Activated naive CD8-positive, alpha-beta T cell treated with anti-CD3 and anti-CD28 coated beads, Interleukin-2, amount 10 ng/mL, durations not matched to agents 7 days and 5 days (primary cell): ENCODE measurements around the gene MAP7. TPM values are rescaled to one million over a fixed set of nuclear protein-coding genes. Genes with fewer than 3 reads are reported as not detected.
"Not testable (repeated sequence)": the region's sequence is repeated elsewhere in the genome, so short reads cannot be mapped to it uniquely, and the experiment has no call there.

Source experiments
- ATAC-seq: fragments of 150-1000 bp; cut with Tn5 transposase; one replicate; pipeline ENCODE4 v1.10.0; 2021; ENCODE audit warnings: low read depth, moderate library complexity
- POLR2A ChIA-PET: fragments of 350-600 bp; sonication (Branson Sonifier 250); formaldehyde crosslinking; loops from one replicate; lab custom pipeline; 2021; ENCODE audit warnings: antibody characterized with exemption; lab: Charles Lee
- DNase-seq: peaks from one replicate; pipeline ENCODE4 v3.0.0; 2021
- H3K27ac Mint-ChIP-seq: one replicate; pipeline ENCODE4 v1.8.0; 2022; ENCODE audit warnings: mild to moderate bottlenecking, mixed read lengths
- H3K27me3 Mint-ChIP-seq: one replicate; pipeline ENCODE4 v1.8.0; 2022; ENCODE audit warnings: mild to moderate bottlenecking, moderate library complexity, mixed read lengths
- H3K36me3 Mint-ChIP-seq: one replicate; pipeline ENCODE4 v1.8.0; 2021; ENCODE audit warnings: mild to moderate bottlenecking, mixed read lengths
- H3K4me1 Mint-ChIP-seq: one replicate; pipeline ENCODE4 v1.8.0; 2021; ENCODE audit warnings: mixed read lengths
- H3K4me3 Mint-ChIP-seq: one replicate; pipeline ENCODE4 v1.8.0; 2022; ENCODE audit warnings: mild to moderate bottlenecking, moderate library complexity, mixed read lengths
- H3K9me3 Mint-ChIP-seq: one replicate; pipeline ENCODE4 v1.8.0; 2021; ENCODE audit warnings: mixed read lengths
- total RNA-seq, 2 experiments: library from RNA; stranded (reverse); gene quantifications; one replicate each; pipeline ENCODE4 v1.2.3, GENCODE V29; 2021

The MAP7 gene
- total RNA-seq, 2 experiments from 2014 or later, result 0.14 to 0.48 TPM

GRCh38 chr6:136446579-136447187, 103.5 kb downstream of the MAP7 start:
- no peak overlapping the region for H3K27ac Mint-ChIP-seq
- no peaks in the 10 kb centered on the region for H3K4me1 Mint-ChIP-seq
- DNase-seq (no peak), ATAC-seq (no peak)
- no peaks in the 10 kb centered on the region for H3K9me3 Mint-ChIP-seq
- peaks cover 13% of the 10 kb centered on the region for H3K27me3 Mint-ChIP-seq
- no peak overlapping the region for H3K4me3 Mint-ChIP-seq
- POLR2A ChIA-PET, result no interaction called here
- no peaks in the 10 kb centered on the region for H3K36me3 Mint-ChIP-seq

DNA sequence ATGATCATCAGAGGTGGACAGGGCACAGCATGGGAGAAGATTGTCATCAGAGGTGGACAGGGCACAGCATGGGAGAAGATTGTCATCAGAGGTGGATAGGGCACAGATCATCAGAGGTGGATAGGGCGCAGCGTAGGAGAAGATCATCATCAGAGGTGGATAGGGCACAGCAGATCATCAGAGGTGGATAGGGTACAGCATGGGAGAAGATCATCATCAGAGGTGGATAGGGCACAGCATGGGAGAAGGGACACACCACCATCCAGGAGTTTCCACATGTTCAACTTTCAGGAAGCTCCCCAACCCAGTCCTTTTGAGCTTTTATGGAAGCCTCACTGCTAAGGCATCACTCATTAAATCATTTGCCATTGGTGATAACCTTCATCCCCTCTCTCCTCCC, 104.1 kb downstream of the MAP7 start:
- Mint-ChIP-seq H3K27me3 (peaks cover 13% of the 10 kb centered on the region), H3K4me3 (no peak overlapping the region), H3K4me1 (no peaks in the 10 kb centered on the region)

DNA sequence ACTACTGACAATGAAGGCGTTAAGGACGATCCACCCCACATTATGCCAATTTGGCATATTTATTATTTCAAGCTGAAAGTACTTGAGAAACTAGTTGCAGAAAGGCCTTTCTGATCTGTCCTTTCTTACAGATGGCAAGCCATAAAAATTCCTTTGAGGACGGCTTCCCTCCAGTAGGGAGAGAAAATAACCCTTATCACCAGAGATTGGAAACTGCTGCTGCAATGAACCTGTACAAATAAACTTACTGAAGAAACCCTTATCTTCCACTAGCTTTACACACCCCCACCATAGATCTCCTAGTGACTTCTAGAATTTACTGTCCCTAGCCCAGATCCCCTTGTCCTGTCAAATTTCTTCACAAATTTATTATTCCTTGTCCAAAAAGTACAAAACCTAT, 105.2 kb downstream of the MAP7 start:
- Mint-ChIP-seq H3K27ac (no peak overlapping the region), H3K4me1 (no peaks in the 10 kb centered on the region), H3K36me3 (no peaks in the 10 kb centered on the region), H3K9me3 (no peaks in the 10 kb centered on the region), H3K4me3 (no peak overlapping the region), H3K27me3 (peaks cover 13% of the 10 kb centered on the region)
- POLR2A ChIA-PET, result no interaction called here
- DNase-seq (no peak), ATAC-seq (no peak)

More for the DNA sequence above, 104.1 kb downstream of the MAP7 start:
- no peak for DNase-seq
- Mint-ChIP-seq H3K27ac (no peak overlapping the region), H3K36me3 (no peaks in the 10 kb centered on the region), H3K9me3 (no peaks in the 10 kb centered on the region)
- no peak for ATAC-seq
- POLR2A ChIA-PET, result no interaction called here

GRCh38 chr6:136440203-136440602, 110.0 kb downstream of the MAP7 start:
- no peaks in the 10 kb centered on the region for H3K36me3 Mint-ChIP-seq
- H3K4me1 Mint-ChIP-seq, result no peaks in the 10 kb centered on the region
- no peak for ATAC-seq
- no peak for DNase-seq
- H3K27me3 Mint-ChIP-seq, result peaks cover 9% of the 10 kb centered on the region
- no peaks in the 10 kb centered on the region for H3K9me3 Mint-ChIP-seq
- H3K27ac Mint-ChIP-seq, result no peak overlapping the region
- no peak overlapping the region for H3K4me3 Mint-ChIP-seq
- POLR2A ChIA-PET, result no interaction called here

- Mint-ChIP-seq H3K4me3 (no peak overlapping the region), H3K4me1 (no peaks in the 10 kb centered on the region), H3K36me3 (no peaks in the 10 kb centered on the region), H3K9me3 (no peaks in the 10 kb centered on the region), H3K27me3 (peaks cover 8% of the 10 kb centered on the region), H3K27ac (no peak overlapping the region)
- POLR2A ChIA-PET, result no interaction called here
- no peak for ATAC-seq
- no peak for DNase-seq
Observed at GRCh38 chr6:136439514-136440190, 110.6 kb downstream of the MAP7 start.

DNA sequence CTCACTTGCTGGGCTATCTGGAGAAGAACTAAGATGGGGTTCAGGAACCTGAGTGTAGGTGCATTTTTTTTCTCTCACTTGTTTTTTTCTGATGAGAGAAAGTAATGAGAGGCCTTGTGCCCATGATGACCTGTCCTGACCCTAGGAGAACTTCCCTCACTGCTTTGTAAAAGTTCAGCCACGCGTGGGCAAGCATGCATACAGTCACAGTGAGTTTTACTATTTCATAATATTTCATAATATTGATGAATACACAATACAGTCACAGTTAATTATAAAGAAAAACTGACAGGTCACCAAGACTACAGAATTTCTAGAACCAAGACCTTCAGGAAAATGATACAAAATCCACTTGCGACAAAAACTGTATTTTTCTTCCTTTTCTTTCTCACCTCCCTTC, 111.8 kb downstream of the MAP7 start:
- no peaks in the 10 kb centered on the region for H3K9me3 Mint-ChIP-seq
- peaks cover 10% of the 10 kb centered on the region for H3K27me3 Mint-ChIP-seq
- H3K36me3 Mint-ChIP-seq, result no peaks in the 10 kb centered on the region
- no peak overlapping the region for H3K4me3 Mint-ChIP-seq
- POLR2A ChIA-PET, result no interaction called here
- DNase-seq (no peak), ATAC-seq (no peak)
- H3K4me1 Mint-ChIP-seq, result no peaks in the 10 kb centered on the region
- H3K27ac Mint-ChIP-seq, result no peak overlapping the region

- Mint-ChIP-seq H3K27ac (no peak overlapping the region), H3K4me1 (no peaks in the 10 kb centered on the region), H3K36me3 (no peaks in the 10 kb centered on the region), H3K27me3 (peaks cover 8% of the 10 kb centered on the region), H3K9me3 (no peaks in the 10 kb centered on the region), H3K4me3 (no peak overlapping the region)
- POLR2A ChIA-PET, result no interaction called here
- ATAC-seq (no peak), DNase-seq (no peak)
Observed at GRCh38 chr6:136437246-136437645, 113.0 kb downstream of the MAP7 start.

DNA sequence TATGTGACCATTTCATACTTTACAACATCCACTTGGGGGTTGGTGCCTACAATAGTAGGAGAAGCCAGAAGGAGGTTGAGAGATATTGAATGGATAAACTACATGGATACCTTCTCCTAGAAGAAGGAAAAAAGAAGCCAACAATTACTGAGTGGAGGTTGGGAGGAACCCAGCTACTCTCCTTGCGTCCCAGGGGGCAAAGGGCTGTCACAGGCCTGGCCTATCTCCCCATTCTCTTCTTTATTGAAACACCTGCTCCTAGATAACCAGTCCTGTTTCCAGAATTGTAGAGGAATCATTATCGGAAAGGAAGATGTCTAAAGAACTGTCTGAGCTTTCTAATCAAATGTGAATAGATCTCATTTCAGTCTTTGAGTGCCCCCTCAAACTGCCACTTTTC, 115.1 kb downstream of the MAP7 start:
- Mint-ChIP-seq H3K27me3 (peaks cover 16% of the 10 kb centered on the region), H3K27ac (no peak overlapping the region), H3K36me3 (no peaks in the 10 kb centered on the region), H3K4me1 (no peaks in the 10 kb centered on the region), H3K9me3 (no peaks in the 10 kb centered on the region), H3K4me3 (no peak overlapping the region)
- no peak for DNase-seq
- ATAC-seq, result no peak
- POLR2A ChIA-PET, result no interaction called here

DNA sequence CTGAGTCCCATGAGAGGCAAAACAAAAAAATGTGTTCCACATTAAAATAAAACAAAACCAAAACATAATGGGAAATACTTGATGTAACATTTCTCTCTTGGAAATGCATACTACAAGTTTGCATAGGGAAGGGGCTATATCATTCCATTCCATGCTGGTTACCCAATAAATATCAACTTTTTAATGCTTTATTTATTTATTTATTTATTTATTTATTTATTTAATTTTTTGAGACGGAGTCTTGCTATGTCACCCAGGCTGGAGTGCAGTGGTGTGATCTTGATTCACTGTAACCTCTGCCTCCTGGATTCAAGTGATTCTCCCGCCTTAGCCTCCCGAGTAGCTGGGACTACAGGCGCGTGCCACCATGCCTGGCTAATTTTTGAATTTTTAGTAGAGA, 118.9 kb downstream of the MAP7 start:
- H3K4me1 Mint-ChIP-seq, H3K27ac Mint-ChIP-seq, DNase-seq, ATAC-seq, H3K4me3 Mint-ChIP-seq, H3K9me3 Mint-ChIP-seq, H3K36me3 Mint-ChIP-seq, POLR2A ChIA-PET: not testable (repeated sequence)
- H3K27me3 Mint-ChIP-seq, result peaks cover 14% of the 10 kb centered on the region

DNA sequence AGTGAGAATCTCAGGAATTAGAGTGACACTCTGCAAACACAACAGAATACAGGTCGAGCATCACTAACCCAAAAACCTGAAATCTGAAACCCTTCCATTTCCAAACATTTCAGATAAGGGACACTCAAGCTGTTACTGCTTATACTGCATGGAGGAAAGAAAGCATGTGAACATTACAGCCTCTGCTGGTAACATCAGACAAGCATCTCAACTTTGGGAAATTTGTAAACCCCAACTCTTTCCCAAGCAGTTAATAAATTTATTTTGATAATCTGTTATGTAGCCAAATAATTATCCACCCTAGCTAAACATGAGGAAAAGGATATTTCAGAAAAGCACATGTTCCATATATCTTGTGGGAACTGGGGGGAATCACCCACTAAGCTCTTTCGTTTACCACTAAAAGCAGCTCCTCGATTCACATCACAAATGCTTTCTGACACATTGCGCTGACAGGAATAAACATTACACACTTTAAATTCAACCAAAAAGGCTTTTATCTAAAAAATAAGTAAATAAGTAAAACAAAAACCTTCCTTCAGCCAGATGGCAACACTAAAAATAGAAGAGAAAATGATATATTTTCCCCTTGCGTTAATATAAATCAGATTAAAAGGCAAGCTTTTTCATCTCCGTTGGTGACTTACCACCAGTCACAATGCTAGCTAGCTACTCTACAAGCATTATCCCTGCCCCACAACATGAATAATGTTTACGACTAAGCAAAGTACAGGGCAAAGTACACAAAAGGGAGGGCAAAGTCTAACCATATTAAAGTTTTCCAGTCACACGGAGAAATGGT, 120.8 kb downstream of the MAP7 start:
- H3K4me1 Mint-ChIP-seq, result no peaks in the 10 kb centered on the region
- no peak for ATAC-seq
- peaks cover 16% of the 10 kb centered on the region for H3K27me3 Mint-ChIP-seq

GRCh38 chr6:136427378-136427717, 122.9 kb downstream of the MAP7 start:
- ATAC-seq (no peak), DNase-seq (no peak)
- no peak overlapping the region for H3K27ac Mint-ChIP-seq
- no peak overlapping the region for H3K4me3 Mint-ChIP-seq
- H3K36me3 Mint-ChIP-seq, result no peaks in the 10 kb centered on the region
- no peaks in the 10 kb centered on the region for H3K9me3 Mint-ChIP-seq
- POLR2A ChIA-PET, result no interaction called here
- H3K4me1 Mint-ChIP-seq, result no peaks in the 10 kb centered on the region
- H3K27me3 Mint-ChIP-seq, result peaks cover 14% of the 10 kb centered on the region

More for the DNA sequence above, 120.8 kb downstream of the MAP7 start:
- POLR2A ChIA-PET, result no interaction called here
- Mint-ChIP-seq H3K9me3 (no peaks in the 10 kb centered on the region), H3K4me3 (no peak overlapping the region), H3K27ac (no peak overlapping the region), H3K36me3 (no peaks in the 10 kb centered on the region)
- no peak for DNase-seq

DNA sequence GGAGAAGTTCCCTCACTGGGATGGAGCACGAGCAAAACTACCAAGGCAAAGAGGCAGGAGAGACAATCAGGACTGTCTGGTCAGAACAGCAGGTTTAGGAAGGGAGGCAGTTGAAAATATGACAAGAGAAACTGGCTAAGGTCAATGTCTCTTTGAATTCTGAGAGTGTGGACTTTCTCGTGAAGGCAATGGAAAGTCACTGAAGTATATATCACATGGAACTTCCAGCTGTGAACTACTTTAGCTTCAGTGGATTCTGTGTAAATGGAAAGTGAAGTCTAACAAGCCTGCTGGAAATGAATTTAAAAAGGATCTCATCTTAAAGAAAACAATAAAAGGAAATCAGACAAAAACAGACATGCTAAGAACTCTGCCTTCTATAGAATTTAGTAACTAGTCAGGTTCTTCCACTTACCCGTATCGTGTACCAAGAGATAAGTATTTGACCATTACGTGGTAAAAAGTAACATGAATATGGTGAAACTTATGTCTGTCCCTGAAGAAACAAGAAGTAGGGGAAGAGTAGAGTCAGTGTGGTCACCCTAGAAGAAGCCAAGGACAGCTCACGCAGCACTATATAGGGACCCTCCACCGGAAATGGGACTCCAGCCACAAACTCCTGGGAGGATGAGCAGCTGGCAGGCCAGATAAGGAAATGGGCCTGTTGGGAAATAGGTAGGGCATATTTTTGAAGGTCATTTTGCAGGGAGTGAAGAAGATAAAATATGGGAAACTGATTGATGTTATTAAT, 123.4 kb downstream of the MAP7 start:
- Mint-ChIP-seq H3K4me3 (no peak overlapping the region), H3K4me1 (no peaks in the 10 kb centered on the region), H3K36me3 (no peaks in the 10 kb centered on the region), H3K27ac (no peak overlapping the region), H3K27me3 (peaks cover 11% of the 10 kb centered on the region), H3K9me3 (no peaks in the 10 kb centered on the region)
- ATAC-seq (no peak), DNase-seq (no peak)
- POLR2A ChIA-PET, result no interaction called here

DNA sequence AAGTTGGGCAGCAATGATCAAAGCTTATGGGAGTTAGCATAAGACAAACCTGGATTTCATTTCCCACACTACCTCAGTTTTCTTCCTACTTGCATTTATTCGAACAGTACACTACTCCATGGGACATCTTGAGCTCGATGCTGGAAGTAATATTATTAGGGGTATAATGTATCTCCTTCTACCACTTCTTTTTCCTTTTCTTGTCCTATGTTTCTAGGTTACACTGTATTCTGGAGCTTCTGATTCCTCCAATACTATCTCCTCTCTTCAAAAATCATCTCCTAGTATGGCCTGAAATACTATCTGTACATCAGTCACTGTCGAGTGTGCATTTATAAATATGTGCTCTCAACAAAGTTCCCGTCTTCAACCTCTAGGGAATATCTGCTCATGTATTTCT, 124.4 kb downstream of the MAP7 start:
- POLR2A ChIA-PET, result no interaction called here

More for the DNA sequence above, 124.4 kb downstream of the MAP7 start:
- Mint-ChIP-seq H3K4me3 (no peak overlapping the region), H3K4me1 (no peaks in the 10 kb centered on the region), H3K27ac (no peak overlapping the region), H3K36me3 (no peaks in the 10 kb centered on the region), H3K27me3 (peaks cover 7% of the 10 kb centered on the region), H3K9me3 (no peaks in the 10 kb centered on the region)
- ATAC-seq (no peak), DNase-seq (no peak)
